Tibial artery (tissue), 4 donors: Measurements from ENCODE around the gene NFAT5.

Source experiments
- DNase-seq, 2 donors: peaks; one replicate each; pipeline ENCODE4 v3.0.0-alpha.2; 2019
- H3K27ac ChIP-seq, 2 donors: fragments of 200-600 bp; sonication (generic) in 1 of 2; 1 replicate in 1 of 2; 2 replicates in 1 of 2; pipeline ENCODE4 v1.5.1; 2018 to 2019; ENCODE audit warnings: mild to moderate bottlenecking in 1 of 2
- H3K27me3 ChIP-seq, 2 donors: fragments of 200-600 bp; sonication (generic) in 1 of 2; one replicate each; pipeline versions ENCODE4 v1.5.1 to v1.6.0; 2016 to 2019
- H3K36me3 ChIP-seq, 3 donors: fragments of 200-600 bp; sonication (generic) in 2 of 3; one replicate each; pipeline ENCODE4 v1.5.1; 2016 to 2019; ENCODE audit warnings: mild to moderate bottlenecking in 2 of 3
- H3K4me1 ChIP-seq, 4 donors: fragments of 200-600 bp; sonication (generic) in 2 of 4; 1 replicate in 3 of 4; 2 replicates in 1 of 4; pipeline ENCODE4 v1.5.1; 2016 to 2019
- H3K4me3 ChIP-seq, 2 donors: fragments of 200-600 bp; sonication (generic) in 1 of 2; 1 replicate in 1 of 2; 2 replicates in 1 of 2; pipeline ENCODE4 v1.5.1; 2018 to 2019; ENCODE audit warnings: mild to moderate bottlenecking in 2 of 2
- H3K9me3 ChIP-seq, 3 donors: fragments of 200-600 bp; sonication (generic) in 1 of 3; one replicate each; pipeline ENCODE4 v1.5.1; 2016 to 2019
- intact Hi-C: fragments of 100-400 bp; cut with DNase I; formaldehyde crosslinking; loops from one replicate; pipeline ENCODE4 v1.15.0; 2023; ENCODE audit warnings: low total_unique reads
- TF ChIP-seq, protein P1 (sequence below), 2 experiments: fragments of 200-600 bp in 1 of 2; fragments of 450-650 bp in 1 of 2; IDR thresholded peaks; one replicate each; pipeline ENCODE4 v1.5.1; 2017 to 2019; ENCODE audit warnings: antibody characterized with exemption in 2 of 2, mild to moderate bottlenecking in 1 of 2, moderate library complexity in 1 of 2

NFAT5 gene

DNA sequence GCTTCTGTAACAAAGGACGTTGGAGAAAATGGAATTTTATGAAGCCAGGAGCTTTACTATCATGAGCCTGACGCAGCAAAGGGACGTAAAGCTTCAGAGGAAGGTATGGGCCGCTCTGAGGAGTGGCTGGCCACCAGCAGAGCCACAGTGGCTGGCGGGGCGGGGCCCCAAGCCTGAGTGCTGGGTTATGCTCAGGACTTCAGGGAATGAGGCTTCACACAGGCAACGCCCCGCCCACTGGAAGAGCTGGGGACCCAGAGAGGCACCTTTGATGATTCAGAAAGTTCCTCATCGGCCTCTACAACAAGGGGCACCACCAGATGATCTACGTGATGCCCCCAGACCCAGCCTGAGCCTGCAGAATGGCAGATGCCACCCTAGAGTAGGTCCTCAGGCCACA, 180.2 kb downstream of the NFAT5 start:
- TF ChIP-seq, protein P1, sequence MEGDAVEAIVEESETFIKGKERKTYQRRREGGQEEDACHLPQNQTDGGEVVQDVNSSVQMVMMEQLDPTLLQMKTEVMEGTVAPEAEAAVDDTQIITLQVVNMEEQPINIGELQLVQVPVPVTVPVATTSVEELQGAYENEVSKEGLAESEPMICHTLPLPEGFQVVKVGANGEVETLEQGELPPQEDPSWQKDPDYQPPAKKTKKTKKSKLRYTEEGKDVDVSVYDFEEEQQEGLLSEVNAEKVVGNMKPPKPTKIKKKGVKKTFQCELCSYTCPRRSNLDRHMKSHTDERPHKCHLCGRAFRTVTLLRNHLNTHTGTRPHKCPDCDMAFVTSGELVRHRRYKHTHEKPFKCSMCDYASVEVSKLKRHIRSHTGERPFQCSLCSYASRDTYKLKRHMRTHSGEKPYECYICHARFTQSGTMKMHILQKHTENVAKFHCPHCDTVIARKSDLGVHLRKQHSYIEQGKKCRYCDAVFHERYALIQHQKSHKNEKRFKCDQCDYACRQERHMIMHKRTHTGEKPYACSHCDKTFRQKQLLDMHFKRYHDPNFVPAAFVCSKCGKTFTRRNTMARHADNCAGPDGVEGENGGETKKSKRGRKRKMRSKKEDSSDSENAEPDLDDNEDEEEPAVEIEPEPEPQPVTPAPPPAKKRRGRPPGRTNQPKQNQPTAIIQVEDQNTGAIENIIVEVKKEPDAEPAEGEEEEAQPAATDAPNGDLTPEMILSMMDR (IDR thresholded peaks at IDR 0.05): no peak
- Histone ChIP-seq H3K4me1 (no peaks in the 10 kb centered on the region), H3K27ac (no peak overlapping the region), H3K36me3 (peaks cover 75 to 100% (median 94%) of the 10 kb centered on the region in 3 donors), H3K27me3 (no peaks in the 10 kb centered on the region), H3K4me3 (no peak overlapping the region), H3K9me3 (no peaks in the 10 kb centered on the region)
- intact Hi-C loops: no loop called here
- no peak for DNase-seq

DNA sequence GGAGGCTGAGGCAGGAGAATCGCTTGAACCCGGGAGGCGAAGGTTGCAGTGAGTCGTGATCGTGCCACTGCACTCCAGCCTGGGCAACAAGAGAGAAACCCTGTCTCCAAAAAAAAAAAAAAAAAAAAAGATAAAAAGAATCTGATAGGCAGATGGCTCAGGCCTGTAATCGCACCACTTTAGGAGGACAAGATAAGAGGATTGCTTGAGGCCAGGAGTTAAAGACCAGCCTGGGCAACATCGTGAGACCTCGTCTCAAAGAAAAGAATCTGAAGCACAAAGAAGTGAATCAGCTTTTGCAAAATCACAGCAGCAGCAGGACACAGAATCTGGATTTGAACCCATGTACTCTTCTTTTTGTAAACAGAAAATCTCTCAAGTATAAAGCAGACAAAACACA, 181.3 kb downstream of the NFAT5 start:
- Histone ChIP-seq H3K27me3 (no peaks in the 10 kb centered on the region), H3K9me3 (no peaks in the 10 kb centered on the region), H3K27ac (no peak overlapping the region), H3K36me3 (peaks cover 70 to 100% (median 83%) of the 10 kb centered on the region in 3 donors), H3K4me3 (no peak overlapping the region), H3K4me1 (no peaks in the 10 kb centered on the region)
- DNase-seq: no peak
- intact Hi-C loops: no loop called here
- TF ChIP-seq, protein P1 (IDR thresholded peaks at IDR 0.05): no peak

DNA sequence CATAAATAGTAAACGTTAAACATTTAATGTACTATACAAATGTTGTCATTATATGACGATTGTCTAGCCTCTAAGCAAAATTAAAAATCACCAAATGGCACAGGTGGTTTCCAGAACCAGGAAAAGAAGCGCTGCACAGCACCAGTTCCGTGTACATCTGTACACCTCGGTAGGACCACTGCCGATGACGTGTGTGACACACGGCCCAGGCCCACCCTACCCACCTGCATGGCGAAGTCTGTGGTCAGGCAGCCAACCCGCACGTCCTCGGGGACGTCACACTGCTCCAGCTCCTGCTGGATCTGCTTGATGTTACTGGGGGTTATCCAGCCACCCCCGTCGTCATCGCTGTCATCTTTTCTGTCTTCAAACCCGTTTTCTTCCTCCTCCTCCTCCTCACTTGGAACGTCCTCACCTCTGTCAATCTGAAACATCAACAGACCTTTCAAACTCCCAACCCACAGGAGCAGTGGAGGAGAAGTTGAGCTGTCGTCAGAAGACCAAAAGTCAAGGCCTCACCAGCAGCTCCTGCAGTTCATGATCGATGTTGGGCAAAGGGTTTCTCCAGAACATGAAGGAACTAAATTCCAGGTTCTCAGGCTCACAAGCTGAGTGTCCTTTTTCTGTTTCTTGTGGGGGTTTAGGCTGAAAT, 183.1 kb downstream of the NFAT5 start:
- no peaks in the 10 kb centered on the region for H3K9me3 ChIP-seq
- intact Hi-C loops: no loop called here
- H3K36me3 ChIP-seq: peaks cover 65 to 83% (median 66%) of the 10 kb centered on the region in 3 donors
- H3K27ac ChIP-seq: no peak overlapping the region
- H3K27me3 ChIP-seq: no peaks in the 10 kb centered on the region
- no peak for DNase-seq
- TF ChIP-seq, protein P1 (IDR thresholded peaks at IDR 0.05): no peak
- peaks cover 0 to 15% (median 12%) of the 10 kb centered on the region in 4 donors for H3K4me1 ChIP-seq
- no peak overlapping the region for H3K4me3 ChIP-seq

DNA sequence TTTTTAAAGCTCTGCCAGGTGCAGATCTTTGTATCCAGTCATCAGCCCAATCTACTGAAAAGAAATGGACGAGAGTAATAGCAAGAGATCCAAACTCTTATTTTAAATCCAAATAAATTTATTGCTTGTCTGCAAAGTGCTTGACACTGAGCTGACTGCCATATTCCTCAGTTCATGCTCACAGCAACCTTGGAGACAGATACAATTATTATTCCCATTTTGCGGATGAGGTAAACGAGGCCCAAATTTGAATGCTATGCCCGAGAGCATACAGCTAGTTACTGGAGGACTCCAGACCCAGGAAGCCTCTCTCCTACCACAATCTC, 188.3 kb downstream of the NFAT5 start:
- no peaks in the 10 kb centered on the region for H3K9me3 ChIP-seq
- peak overlapping the region; percentile 69 to 78 for H3K4me3 ChIP-seq
- TF ChIP-seq, protein P1 (IDR thresholded peaks at IDR 0.05): no peak
- peak overlapping the region; percentile 58 to 80 for H3K27ac ChIP-seq
- H3K27me3 ChIP-seq: no peaks in the 10 kb centered on the region
- no peak for DNase-seq
- intact Hi-C loops: loop anchor here (5.0 kb wide), 1 partner anchor 357 kb away; no protein-coding TSS in a partner anchor
- peaks cover 0 to 19% (median 15%) of the 10 kb centered on the region in 4 donors for H3K4me1 ChIP-seq
- H3K36me3 ChIP-seq: peaks cover 18 to 30% (median 22%) of the 10 kb centered on the region in 3 donors
